Measurements from ENCODE around the gene ZSCAN10.
"Not testable (repeated sequence)": the region's sequence is repeated elsewhere in the genome, so short reads cannot be mapped to it uniquely, and the experiment has no call there.

ZSCAN10 gene

DNA sequence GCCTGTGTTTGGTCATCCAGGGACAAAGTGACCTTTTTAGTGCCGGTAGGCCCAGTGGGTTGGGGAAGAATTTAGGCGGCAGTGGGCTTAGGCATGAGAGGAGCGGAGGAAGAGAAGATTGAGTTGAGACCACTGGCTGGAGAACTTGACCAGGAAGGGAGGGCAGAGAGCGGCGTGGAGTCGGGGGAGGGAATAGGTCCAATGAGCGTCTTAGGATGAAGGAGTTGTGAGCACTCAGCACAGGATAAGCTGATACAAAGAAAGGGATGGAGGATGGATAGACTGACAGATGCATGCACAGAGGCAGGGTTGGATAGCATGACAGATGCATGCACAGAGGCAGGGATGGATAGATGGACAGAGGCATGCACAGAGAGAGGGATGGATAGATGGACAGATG lies 25.6 kb downstream of the ZSCAN10 start:
- Histone ChIP-seq H3K4me2 (ENCODE audit: low read length) (no peak overlapping the region), H3K79me2 (no peaks in the 10 kb centered on the region), H2AFZ (no peak overlapping the region), H3K9me3 (ENCODE audit: control insufficient read depth, low read length) (no peaks in the 10 kb centered on the region), H3K27ac (no peak overlapping the region), H3K4me3 (ENCODE audit: low read depth, low read length) (no peak overlapping the region), H3K4me1 (no peaks in the 10 kb centered on the region), H3K9ac (no peak overlapping the region), H3K27me3 (ENCODE audit: control insufficient read depth, insufficient read depth, low read length) (no peaks in the 10 kb centered on the region), H3K36me3 (ENCODE audit: control insufficient read depth, insufficient read depth, low read length) (no peaks in the 10 kb centered on the region)
- TF ChIP-seq, protein P1, sequence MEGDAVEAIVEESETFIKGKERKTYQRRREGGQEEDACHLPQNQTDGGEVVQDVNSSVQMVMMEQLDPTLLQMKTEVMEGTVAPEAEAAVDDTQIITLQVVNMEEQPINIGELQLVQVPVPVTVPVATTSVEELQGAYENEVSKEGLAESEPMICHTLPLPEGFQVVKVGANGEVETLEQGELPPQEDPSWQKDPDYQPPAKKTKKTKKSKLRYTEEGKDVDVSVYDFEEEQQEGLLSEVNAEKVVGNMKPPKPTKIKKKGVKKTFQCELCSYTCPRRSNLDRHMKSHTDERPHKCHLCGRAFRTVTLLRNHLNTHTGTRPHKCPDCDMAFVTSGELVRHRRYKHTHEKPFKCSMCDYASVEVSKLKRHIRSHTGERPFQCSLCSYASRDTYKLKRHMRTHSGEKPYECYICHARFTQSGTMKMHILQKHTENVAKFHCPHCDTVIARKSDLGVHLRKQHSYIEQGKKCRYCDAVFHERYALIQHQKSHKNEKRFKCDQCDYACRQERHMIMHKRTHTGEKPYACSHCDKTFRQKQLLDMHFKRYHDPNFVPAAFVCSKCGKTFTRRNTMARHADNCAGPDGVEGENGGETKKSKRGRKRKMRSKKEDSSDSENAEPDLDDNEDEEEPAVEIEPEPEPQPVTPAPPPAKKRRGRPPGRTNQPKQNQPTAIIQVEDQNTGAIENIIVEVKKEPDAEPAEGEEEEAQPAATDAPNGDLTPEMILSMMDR (IDR thresholded peaks at IDR 0.05): no peak

DNA sequence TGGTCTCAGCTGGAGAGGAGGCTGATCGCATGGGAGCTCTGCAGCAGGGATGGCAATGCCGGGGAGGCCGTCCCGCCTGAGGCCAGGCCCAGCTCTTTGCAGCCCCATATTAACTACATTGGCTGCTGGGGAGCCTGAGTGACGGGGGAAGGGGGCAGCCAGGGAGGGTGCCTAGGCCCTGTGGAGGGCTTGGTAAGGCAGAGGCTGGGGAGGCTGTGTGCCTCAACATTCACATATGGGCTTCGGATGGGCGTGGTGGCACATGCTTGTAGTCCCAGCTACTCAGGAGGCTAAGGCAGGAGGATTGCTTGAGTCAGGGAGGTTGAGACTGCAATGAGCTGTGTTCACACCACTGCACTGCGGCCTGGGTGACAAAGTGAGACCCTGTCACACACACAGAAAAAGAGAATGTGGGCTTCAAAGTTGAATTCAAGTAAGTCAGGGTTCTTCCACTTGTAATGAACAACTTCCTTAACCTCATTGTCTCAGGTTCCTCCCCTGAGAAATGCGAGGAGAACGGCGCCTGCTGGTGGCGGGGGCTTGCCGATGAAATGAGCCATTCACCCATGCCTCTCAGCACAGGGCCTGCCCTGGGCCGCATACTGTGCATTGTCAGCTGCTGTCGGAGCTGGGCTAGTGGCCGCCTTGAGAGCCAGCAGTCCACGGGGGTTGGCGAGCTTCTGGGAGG lies 26.4 kb downstream of the ZSCAN10 start:
- H3K27ac ChIP-seq; H3K9me3 ChIP-seq (ENCODE audit: control insufficient read depth, low read length); H3K9ac ChIP-seq; H3K4me1 ChIP-seq; H3K4me3 ChIP-seq (ENCODE audit: low read depth, low read length); H3K27me3 ChIP-seq (ENCODE audit: control insufficient read depth, insufficient read depth, low read length); H3K36me3 ChIP-seq (ENCODE audit: control insufficient read depth, insufficient read depth, low read length); H2AFZ ChIP-seq; H3K4me2 ChIP-seq (ENCODE audit: low read length); H3K79me2 ChIP-seq: not testable (repeated sequence)

DNA sequence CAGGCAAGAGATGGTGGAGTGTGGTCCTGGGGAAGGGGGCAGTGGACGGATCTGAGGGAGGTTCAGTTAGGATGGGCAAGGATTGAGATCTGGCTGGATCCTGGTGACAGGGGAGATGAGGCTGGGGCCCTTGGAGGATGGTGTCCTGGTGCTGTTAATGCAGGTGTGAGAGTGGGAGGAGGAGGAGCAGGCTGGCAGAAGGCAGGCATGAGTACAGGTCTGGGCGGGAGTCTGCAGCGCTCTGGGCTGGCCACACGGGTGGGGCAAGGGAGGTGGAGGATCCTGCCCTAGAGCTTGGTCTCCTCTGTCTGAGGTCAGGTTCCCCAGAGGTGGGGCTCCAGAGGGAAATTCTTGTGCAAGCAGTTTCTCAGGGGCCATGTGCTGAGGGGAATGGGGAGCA lies 26.9 kb downstream of the ZSCAN10 start:
- H3K9me3 ChIP-seq (ENCODE audit: control insufficient read depth, low read length); H3K4me1 ChIP-seq; H3K79me2 ChIP-seq; H3K27ac ChIP-seq; H2AFZ ChIP-seq; H3K4me3 ChIP-seq (ENCODE audit: low read depth, low read length); H3K27me3 ChIP-seq (ENCODE audit: control insufficient read depth, insufficient read depth, low read length); H3K4me2 ChIP-seq (ENCODE audit: low read length); H3K36me3 ChIP-seq (ENCODE audit: control insufficient read depth, insufficient read depth, low read length); H3K9ac ChIP-seq: not testable (repeated sequence)

- Histone ChIP-seq H3K4me3 (ENCODE audit: low read depth, low read length) (no peak overlapping the region), H3K36me3 (ENCODE audit: control insufficient read depth, insufficient read depth, low read length) (no peaks in the 10 kb centered on the region), H3K4me2 (ENCODE audit: low read length) (no peak overlapping the region), H3K79me2 (no peaks in the 10 kb centered on the region), H3K4me1 (no peaks in the 10 kb centered on the region), H3K27me3 (ENCODE audit: control insufficient read depth, insufficient read depth, low read length) (no peaks in the 10 kb centered on the region), H3K27ac (no peak overlapping the region), H2AFZ (no peak overlapping the region), H3K9me3 (ENCODE audit: control insufficient read depth, low read length) (no peaks in the 10 kb centered on the region), H3K9ac (no peak overlapping the region)
- TF ChIP-seq, protein P1 (IDR thresholded peaks at IDR 0.05): no peak
These were observed 27.4 kb downstream of the ZSCAN10 start for GRCh38 chr16:3071655-3072054.

GRCh38 chr16:3070608-3071111 lies 28.4 kb downstream of the ZSCAN10 start:
- H3K79me2 ChIP-seq: no peaks in the 10 kb centered on the region
- no peak overlapping the region for H3K4me3 ChIP-seq (ENCODE audit: low read depth, low read length)
- TF ChIP-seq, protein P1 (IDR thresholded peaks at IDR 0.05): no peak
- H3K9ac ChIP-seq: no peak overlapping the region
- H3K4me1 ChIP-seq: no peaks in the 10 kb centered on the region
- H3K9me3 ChIP-seq (ENCODE audit: control insufficient read depth, low read length): no peaks in the 10 kb centered on the region
- no peak overlapping the region for H3K27ac ChIP-seq
- H3K27me3 ChIP-seq (ENCODE audit: control insufficient read depth, insufficient read depth, low read length): no peaks in the 10 kb centered on the region
- no peak overlapping the region for H2AFZ ChIP-seq
- H3K36me3 ChIP-seq (ENCODE audit: control insufficient read depth, insufficient read depth, low read length): no peaks in the 10 kb centered on the region
- no peak overlapping the region for H3K4me2 ChIP-seq (ENCODE audit: low read length)

DNA sequence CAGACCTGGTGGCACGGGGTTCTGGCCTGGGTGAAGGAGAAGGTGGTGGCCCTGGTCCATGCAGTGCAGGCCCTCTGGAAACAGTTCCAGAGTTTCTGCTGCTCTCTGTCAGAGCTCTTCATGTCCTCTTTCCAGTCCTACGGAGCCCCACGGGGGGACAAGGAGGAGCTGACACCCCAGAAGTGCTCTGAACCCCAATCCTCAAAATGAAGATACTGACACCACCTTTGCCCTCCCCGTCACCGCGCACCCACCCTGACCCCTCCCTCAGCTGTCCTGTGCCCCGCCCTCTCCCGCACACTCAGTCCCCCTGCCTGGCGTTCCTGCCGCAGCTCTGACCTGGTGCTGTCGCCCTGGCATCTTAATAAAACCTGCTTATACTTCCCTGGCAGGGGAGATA lies 29.9 kb downstream of the ZSCAN10 start:
- H3K4me1 ChIP-seq; H3K79me2 ChIP-seq; H3K27me3 ChIP-seq (ENCODE audit: control insufficient read depth, insufficient read depth, low read length); H3K27ac ChIP-seq; H2AFZ ChIP-seq; H3K36me3 ChIP-seq (ENCODE audit: control insufficient read depth, insufficient read depth, low read length); H3K9me3 ChIP-seq (ENCODE audit: control insufficient read depth, low read length); H3K9ac ChIP-seq; H3K4me2 ChIP-seq (ENCODE audit: low read length); H3K4me3 ChIP-seq (ENCODE audit: low read depth, low read length): not testable (repeated sequence)

All from parathyroid adenoma (tissue), 2 donors.